H1 (cell line): ENCODE data around the gene FGF11.
"Not testable (repeated sequence)": the region's sequence is repeated elsewhere in the genome, so short reads cannot be mapped to it uniquely, and the experiment has no call there.

Source experiments
- ATF3 ChIP-seq: IDR thresholded peaks from 2 replicates; pipeline ENCODE4 v1.6.1; 2011; ENCODE audit warnings: low read depth, mild to moderate bottlenecking, low read length; ENCODE audit not compliant: insufficient read depth
- CEBPB ChIP-seq: IDR thresholded peaks from 2 replicates; pipeline ENCODE4 v1.6.1; 2012; ENCODE audit warnings: low read depth, low read length
- CHD1 ChIP-seq: IDR thresholded peaks from 2 replicates; pipeline ENCODE4 v1.6.1; 2012; ENCODE audit warnings: low read depth, low read length, improper control_type of control experiment
- CTCF ChIP-seq, 3 experiments: IDR thresholded peaks; 1 replicate in 2 of 3; 2 replicates in 1 of 3; pipeline versions ENCODE4 v1.5.1 to v1.6.1; 2011; ENCODE audit warnings: low read length in 3 of 3, mild to moderate bottlenecking in 3 of 3, inconsistent platforms in 2 of 3, low read depth in 1 of 3, moderate library complexity in 1 of 3; ENCODE audit not compliant: insufficient read depth in 1 of 3; ENCODE audit errors: control extremely low read depth in 1 of 3
- EP300 ChIP-seq, 2 experiments: IDR thresholded peaks; 1 replicate in 1 of 2; 2 replicates in 1 of 2; pipeline ENCODE4 v1.6.1; 2011 to 2012; ENCODE audit warnings: low read depth in 2 of 2, low read length in 2 of 2, mild to moderate bottlenecking in 2 of 2, borderline replicate concordance in 1 of 2, inconsistent platforms in 1 of 2, moderate library complexity in 1 of 2
- GTF2F1 ChIP-seq: IDR thresholded peaks from 2 replicates; pipeline ENCODE4 v1.6.1; 2012; ENCODE audit warnings: low read depth, low read length, improper control_type of control experiment, borderline replicate concordance
- PHF8 ChIP-seq: fragments of 200-600 bp; sonication (generic); conservative IDR thresholded peaks from 2 replicates; pipeline ENCODE4 v1.7.1; 2012; ENCODE audit warnings: low read depth, mild to moderate bottlenecking, inconsistent platforms, low read length, moderate library complexity
- POLR2A ChIP-seq, 2 experiments: IDR thresholded peaks; 1 replicate in 1 of 2; 2 replicates in 1 of 2; pipeline ENCODE4 v1.6.1; 2011; ENCODE audit warnings: low read depth in 2 of 2, low read length in 2 of 2, mild to moderate bottlenecking in 2 of 2; ENCODE audit errors: control extremely low read depth in 1 of 2
- RAD21 ChIP-seq, 2 experiments: IDR thresholded peaks in 1 of 2; conservative IDR thresholded peaks in 1 of 2; 2 replicates each; pipeline ENCODE4 v1.6.1; 2011; ENCODE audit warnings: low read depth in 2 of 2, low read length in 2 of 2, improper control_type of control experiment in 1 of 2, inconsistent platforms in 1 of 2, mild to moderate bottlenecking in 1 of 2, moderate library complexity in 1 of 2
- RBBP5 ChIP-seq: IDR thresholded peaks from 2 replicates; pipeline ENCODE4 v1.7.1; 2012; ENCODE audit warnings: low read depth, mild to moderate bottlenecking, inconsistent platforms, low read length, moderate library complexity, borderline replicate concordance
- RNF2 ChIP-seq: fragments of 200-900, 300-1000 bp; sonication (generic); IDR thresholded peaks from 2 replicates; pipeline ENCODE4 v1.7.1; 2016; ENCODE audit warnings: borderline replicate concordance, low read depth, mild to moderate bottlenecking, antibody characterized with exemption, low read length; ENCODE audit not compliant: poor library complexity, severe bottlenecking; ENCODE audit errors: missing control alignments
- TEAD4 ChIP-seq: IDR thresholded peaks from 2 replicates; pipeline ENCODE4 v1.6.1; 2012; ENCODE audit warnings: low read depth, low read length, inconsistent platforms, mixed read lengths
- USF2 ChIP-seq: IDR thresholded peaks from 2 replicates; pipeline ENCODE4 v1.6.1; 2011; ENCODE audit warnings: low read length, improper control_type of control experiment

- not testable (repeated sequence) for TF ChIP-seq CEBPB; CTCF (IDR thresholded peaks at IDR 0.05; ENCODE audit: control extremely low read depth in 1 of 3, insufficient read depth in 1 of 3, low read depth in 1 of 3, low read length in 3 of 3); RAD21 (IDR thresholded peaks at IDR 0.05 in 1 of 2, conservative IDR thresholded peaks at IDR 0.05 in 1 of 2; ENCODE audit: low read depth in 2 of 2, low read length in 2 of 2); POLR2A (IDR thresholded peaks at IDR 0.05; ENCODE audit: control extremely low read depth in 1 of 2, low read depth in 2 of 2, low read length in 2 of 2); CHD1; EP300 (IDR thresholded peaks at IDR 0.05; ENCODE audit: borderline replicate concordance in 1 of 2, low read depth in 2 of 2, low read length in 2 of 2); GTF2F1; PHF8; ATF3; RNF2; USF2; TEAD4; RBBP5
Observed at GRCh38 chr17:7482742-7483088, 43.4 kb downstream of the FGF11 start.
